Measurements from ENCODE around the gene CD151.

DNA sequence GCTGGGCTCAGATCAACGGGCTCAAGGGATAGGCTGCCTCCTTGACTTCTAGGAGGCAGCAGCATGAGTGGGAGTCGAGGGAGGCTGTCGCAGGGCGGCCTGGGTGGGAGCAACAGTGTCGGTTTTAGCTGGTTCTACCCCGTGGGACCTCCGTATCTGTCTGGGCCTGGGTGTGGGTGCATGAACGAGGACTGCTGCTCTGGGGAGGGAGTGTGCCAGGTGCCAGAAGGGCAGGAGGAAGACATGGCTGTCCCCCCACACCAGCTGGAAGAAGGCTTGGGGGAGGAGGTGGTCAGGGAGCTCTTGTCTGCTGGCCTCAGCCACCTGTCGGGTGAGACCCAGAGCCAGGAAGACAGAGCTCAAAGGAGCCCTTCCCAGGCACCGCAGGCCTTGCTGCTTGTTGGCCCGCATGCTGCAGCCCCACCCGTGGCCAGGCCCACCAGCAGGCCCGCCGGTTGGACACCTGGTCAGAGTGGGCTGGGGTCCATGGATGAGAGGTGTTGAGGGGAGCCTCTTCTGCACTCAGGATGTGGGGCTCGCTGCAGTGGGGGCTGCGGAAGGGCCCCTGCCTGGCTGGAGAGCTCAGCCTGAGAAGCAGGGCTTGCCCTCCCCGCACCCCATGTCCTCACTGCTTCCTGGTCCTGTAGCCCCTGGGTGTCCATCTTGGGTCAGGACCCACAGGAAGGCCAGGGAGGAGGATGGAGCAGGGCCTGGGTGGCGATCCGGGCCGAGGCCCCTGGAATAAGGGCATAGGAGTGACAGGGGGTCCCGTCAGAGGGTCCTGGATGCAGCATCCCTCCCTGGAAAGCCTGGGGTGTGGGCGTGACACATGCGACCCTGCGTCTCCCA is 46.3 kb upstream of the CD151 start:
- TF ChIP-seq CTCF (IDR thresholded peaks at IDR 0.05), result no peak
- no peak for TF ChIP-seq POLR2AphosphoS5 (IDR thresholded peaks at IDR 0.05)
- TF ChIP-seq EP300 (IDR thresholded peaks at IDR 0.05), result no peak
- no peak for TF ChIP-seq POLR2A (IDR thresholded peaks at IDR 0.05)
